ELF-1 (cell line): ENCODE results near the gene SYNPO2.
"Not testable (repeated sequence)": the region's sequence is repeated elsewhere in the genome, so short reads cannot be mapped to it uniquely, and the experiment has no call there.

ENCODE experiments used
- DNase-seq: peaks from one replicate; pipeline ENCODE4 v3.0.0-alpha.2; 2016; ENCODE audit warnings: low read depth, low spot score

SYNPO2 gene

GRCh38 chr4:118878507-118878906 lies 10.1 kb upstream of the SYNPO2 start:
- DNase-seq, result not testable (repeated sequence)

DNA sequence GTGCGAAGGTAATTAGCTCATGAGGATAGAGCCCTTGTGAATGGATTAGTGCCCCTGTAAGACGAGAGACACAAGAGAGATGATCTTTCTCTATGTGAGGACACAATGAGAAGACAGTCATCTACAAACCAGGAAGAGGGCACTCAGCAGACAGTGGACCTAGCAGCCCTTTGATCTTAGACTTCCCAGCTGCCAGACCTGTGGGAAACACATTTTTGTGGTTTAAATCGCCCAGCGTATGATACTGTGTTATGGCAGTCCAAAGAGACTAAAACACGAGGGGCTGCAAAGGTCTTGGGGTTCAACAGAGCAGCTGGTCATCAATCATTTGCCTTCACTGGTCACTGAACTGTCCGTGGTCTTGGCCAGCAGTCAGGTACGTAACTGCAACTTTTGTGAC lies 9.2 kb upstream of the SYNPO2 start:
- no peak for DNase-seq

DNA sequence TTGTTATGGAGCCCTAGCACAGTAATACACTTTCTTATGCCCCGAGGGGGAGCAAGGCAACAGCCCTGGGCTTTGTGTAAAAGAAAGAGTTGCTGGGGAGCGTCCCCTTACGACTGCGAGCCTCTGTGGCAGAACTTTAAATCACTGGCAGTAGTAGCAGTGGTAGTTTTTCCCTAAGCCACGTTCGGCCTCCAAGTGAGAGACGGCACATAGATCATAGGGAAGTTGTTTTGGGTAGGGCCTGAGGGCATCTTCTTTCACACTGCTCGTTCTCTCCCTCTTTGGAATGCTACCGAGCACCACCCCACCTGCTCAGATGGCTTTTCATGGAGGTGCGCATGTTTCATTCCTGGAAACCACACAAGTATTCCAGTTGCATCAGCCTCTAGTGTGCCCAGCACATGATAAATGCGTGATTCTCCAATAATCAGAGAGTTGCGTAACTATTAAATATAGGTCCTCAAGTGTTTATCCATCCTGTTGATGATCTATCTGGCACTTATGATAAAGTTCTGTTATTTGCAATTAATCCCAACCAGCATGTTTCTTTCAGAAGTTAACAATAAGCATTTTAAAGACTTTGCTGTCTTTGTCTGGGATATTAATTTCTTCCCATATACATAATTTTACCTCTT lies 7.0 kb upstream of the SYNPO2 start:
- peak; percentile 81 for DNase-seq

DNA sequence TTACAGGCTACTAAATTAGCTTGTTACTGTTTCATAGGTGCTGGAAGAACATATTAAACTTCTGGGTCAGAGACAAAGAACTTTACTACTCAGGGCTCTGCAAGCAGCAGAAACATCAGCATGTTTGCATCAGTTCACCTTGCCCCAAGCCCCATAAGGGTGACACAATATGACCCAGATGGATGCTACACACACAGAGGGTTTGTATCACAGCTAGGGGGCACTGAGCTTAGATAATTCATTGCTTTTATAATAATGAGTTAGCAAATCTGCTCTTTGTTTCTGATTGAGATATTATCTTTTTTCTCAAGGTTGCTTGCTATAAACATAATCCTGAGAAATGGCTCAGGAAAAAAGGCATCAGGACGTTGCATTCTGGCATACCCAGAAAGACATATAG lies 4.8 kb upstream of the SYNPO2 start:
- DNase-seq, result no peak

- DNase-seq, result no peak
Measured at GRCh38 chr4:118884716-118885115, 3.9 kb upstream of the SYNPO2 start.

- no peak for DNase-seq
Measured at GRCh38 chr4:118889312-118889691, 648 bp downstream of the SYNPO2 start.

DNA sequence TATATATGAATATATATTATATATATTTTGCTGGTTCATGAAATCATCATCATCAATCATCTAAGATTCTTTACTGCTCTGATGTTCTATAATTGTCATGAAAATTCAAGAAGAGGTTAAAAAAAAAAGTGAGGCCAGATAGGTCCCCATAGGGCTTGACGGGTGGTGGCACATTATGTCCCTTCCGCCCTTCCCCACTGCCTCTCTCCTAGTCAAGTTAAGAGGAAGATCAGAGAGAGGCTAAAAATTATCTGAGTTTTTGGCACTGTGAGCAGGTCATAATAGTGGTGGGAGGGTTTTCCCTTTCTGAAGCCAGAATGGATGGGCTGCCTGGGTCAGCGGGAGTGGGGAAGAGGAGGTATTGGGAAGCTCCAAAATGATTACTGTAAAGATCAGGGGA lies 5.4 kb downstream of the SYNPO2 start:
- no peak for DNase-seq

DNA sequence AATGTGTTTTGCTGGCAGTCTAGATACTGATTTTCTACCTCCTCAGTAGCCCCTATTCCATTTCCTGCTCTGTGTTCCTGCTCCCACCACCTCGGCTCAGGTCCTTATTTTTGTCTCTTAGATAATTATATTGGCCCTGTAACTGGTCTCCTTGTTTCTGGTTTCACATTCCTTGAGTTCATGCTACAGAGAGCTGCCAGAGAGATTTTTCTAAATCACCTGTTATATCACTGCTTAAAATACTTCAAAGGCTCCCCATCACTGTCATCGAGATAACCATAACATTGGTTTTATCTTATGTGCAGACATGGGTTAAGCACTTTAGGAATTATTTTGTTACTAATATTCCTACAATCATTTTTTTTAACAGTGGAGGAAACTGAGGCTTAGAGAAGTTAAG lies 9.6 kb downstream of the SYNPO2 start:
- DNase-seq, result no peak

GRCh38 chr4:118898684-118899138 lies 10.1 kb downstream of the SYNPO2 start:
- no peak for DNase-seq

DNA sequence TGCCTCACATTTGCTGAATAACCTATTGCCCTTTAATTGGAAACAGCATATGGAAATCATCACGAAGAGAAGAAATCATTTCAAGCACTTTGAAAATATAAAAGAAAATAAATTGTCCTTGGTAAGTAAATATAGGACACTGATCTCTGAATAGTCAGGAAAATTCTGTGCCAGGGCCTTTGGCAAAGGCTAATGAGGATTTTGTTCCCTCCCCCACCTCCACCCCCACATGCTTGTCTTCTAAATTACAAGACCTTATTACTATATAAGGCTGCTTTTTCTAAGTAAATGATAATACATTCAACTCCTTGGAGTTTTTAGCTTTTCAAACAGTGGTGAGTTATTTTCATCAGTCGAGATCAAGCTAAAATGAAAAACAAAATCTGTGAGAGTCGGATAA lies 15.8 kb downstream of the SYNPO2 start:
- no peak for DNase-seq

DNA sequence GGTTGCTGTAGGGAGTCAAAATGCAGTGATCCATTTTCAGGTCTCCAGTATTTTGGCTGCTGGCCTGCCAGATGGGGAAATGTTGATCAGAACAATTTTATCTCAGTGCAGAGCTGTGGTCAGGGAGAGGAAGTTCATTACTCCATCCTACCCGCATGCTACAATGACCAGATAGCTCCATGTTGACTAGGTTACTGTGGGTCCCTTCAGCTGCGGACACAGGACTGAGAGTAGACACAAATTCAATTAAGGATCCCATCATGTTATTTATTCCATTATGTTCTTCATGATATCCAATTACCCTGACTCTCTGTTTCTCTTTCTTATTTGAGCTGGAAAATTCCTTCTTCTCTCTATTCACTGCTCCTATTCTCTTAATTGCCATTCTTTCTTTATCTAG lies 16.3 kb downstream of the SYNPO2 start:
- no peak for DNase-seq

DNA sequence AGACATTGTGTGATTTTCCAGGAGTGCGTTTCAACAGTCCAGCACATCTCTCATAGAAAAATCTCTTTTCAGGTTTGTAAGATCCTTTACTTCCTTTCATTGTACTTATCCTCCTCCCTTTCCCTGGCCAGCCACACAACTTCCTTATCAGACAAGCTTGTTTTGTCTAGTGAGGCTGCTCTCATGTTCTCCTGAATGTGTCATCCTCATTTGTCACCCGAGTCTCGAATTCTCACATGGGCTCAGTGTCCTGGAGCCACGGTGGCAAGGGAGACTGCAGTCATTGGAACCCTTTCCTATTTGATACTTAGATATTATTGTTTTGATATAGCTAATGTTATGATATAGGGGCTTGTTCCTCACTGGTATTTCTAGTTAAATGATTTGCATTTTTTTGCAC lies 16.9 kb downstream of the SYNPO2 start:
- DNase-seq, result no peak

GRCh38 chr4:118909173-118909956 lies 20.7 kb downstream of the SYNPO2 start:
- DNase-seq, result no peak

DNA sequence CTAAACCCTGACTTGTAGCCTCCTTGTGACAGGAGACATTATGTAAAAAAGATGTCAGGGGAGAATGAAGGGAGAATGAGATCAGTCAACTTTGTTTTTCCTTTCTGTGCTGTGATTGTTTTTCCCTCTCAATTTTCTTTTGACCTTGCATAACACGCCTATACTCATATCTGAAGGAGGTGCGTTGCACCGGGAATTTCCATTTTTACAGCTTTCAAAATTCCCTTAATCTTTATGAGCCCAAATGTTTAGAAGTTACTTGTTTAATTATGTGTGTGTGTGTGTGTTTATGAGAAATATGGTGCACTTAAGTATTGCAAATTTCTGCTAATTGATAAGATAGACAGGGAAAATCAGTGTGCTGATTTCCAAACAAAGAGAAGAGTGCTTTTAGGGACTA lies 21.6 kb downstream of the SYNPO2 start:
- no peak for DNase-seq

DNA sequence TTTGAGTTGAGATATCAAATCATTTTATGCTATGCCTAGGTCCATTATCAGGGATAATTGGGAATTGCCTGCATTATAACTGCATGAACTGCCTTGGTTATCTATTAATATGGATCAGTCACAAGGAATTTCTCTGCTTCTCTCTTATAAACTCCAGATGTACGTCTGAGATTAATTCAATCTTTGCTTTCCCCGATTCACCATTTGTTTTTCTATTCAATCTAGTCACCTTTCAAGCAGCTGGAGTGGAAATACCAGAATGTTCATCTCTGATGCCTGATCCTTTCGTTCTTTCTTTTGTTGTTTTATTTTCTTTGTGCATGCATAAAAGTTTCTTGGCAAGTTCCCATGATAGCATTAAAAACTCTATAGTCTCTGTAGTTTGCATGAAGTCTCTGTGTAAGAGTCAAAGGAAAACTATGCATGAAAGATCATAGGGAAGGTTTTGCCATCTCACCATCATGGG lies 22.6 kb downstream of the SYNPO2 start:
- DNase-seq, result no peak

DNA sequence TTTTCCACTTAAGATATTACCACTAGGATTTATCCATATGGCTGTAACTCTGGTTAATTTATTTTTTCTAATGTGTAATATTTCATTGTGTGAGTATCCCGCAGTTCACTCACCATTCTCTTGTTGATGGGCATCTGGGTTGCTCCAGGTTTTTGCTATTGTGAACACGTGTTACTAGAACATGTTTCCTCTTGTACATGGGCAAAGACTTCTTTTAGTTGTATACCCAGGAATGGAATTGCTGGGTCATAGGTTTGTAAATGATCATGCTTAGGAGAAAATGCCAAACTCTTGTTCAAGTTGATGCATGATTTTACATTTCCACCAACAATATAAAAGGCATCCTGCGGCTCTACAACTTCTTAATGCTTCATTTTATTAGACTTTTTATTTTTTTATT lies 26.8 kb downstream of the SYNPO2 start:
- DNase-seq, result no peak

DNA sequence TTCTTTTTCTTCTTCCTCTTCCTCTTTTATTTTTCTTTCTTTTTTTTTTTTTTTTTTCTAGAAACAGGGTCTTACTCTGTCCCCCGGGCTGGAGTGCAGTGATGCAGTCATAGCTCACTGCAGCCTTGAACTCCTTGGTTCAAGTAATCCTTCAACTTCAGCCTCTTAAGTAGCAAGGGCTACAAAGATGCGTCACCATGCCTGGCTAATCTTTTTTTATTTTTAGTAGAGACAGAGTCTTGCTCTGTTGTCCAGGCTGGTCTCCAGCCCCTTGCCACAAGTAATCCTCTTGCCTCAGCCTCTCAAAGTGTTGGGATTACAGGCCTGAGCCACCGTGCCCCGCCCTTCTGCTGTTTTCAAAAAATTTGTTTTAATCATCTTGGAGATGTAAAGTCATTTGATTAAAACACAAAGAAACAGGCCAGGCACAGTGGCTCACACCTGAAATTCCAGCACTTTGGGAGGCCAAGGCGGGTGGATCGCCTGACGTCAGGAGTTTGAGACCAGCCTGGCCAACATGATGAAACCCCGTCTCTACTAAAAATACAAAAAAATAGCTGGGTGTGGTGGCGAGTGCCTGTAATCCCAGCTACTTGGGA lies 28.1 kb downstream of the SYNPO2 start:
- no peak for DNase-seq

GRCh38 chr4:118917582-118917981 lies 28.9 kb downstream of the SYNPO2 start:
- no peak for DNase-seq

GRCh38 chr4:118918388-118918787 lies 29.7 kb downstream of the SYNPO2 start:
- DNase-seq, result no peak

DNA sequence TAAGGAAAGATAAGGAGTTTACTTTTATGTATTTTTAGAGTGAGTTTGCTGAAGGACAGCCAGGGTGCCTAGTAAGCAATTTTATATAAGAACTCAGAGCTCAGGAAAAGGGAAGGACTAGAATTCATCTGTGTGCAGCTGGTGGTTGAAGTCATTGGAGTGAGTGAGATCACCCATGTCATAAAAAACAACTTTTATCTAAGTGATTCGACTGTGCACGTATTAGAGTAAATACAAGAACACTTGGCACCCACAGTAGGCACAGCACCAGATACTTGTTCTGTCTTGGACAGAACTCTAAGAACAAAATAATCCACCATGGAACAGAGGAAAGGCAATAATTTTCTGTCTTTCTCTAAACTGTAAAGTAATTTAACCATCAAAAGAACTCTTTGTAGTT lies 31.6 kb downstream of the SYNPO2 start:
- no peak for DNase-seq

- no peak for DNase-seq
Measured at GRCh38 chr4:118921786-118922185, 33.1 kb downstream of the SYNPO2 start.

DNA sequence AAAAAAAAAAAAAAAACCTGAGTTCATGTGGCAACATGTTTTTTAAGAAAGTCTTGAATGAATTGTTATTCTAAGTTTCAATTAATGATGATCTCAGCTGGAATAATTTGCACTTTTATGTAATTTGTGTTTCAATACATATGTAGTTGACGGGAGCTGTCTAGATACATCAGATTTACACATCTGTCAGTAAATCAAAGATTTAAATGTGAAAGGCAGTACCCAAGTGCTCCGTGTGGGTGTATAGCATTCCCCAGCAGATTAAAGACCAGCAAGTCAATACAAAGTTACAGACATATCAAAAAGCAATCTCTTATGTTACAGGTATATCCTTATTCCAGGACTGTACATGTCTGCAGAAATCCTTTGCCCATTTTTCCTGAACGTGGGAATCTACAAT lies 35.2 kb downstream of the SYNPO2 start:
- no peak for DNase-seq

- no peak for DNase-seq
Measured at GRCh38 chr4:118927974-118928373, 39.3 kb downstream of the SYNPO2 start.
